Endometrium (tissue), 2 donors: ENCODE data around the gene CNIH4.
A peak's percentile ranks its signal among the peaks of the same experiment; 100 is the strongest.
"Not testable (repeated sequence)": the region's sequence is repeated elsewhere in the genome, so short reads cannot be mapped to it uniquely, and the experiment has no call there.

Experiments
- FAIRE-seq: peaks from 2 replicates; lab custom pipeline; 2012; peaks lifted over from hg19 to GRCh38; lab: Jason Lieb, UNC
- donor health status: control.
- donor health status: control.

CNIH4 gene

GRCh38 chr1:224402472-224403036, 45.9 kb downstream of the CNIH4 start:
- FAIRE-seq: no peak

- no peak for FAIRE-seq
Measured at GRCh38 chr1:224404916-224405603, 48.4 kb downstream of the CNIH4 start.

- FAIRE-seq: no peak
Measured at GRCh38 chr1:224405604-224405970, 48.9 kb downstream of the CNIH4 start.

GRCh38 chr1:224406216-224406615, 49.5 kb downstream of the CNIH4 start:
- FAIRE-seq: no peak

- FAIRE-seq: no peak
Measured at GRCh38 chr1:224407571-224408293, 51.1 kb downstream of the CNIH4 start.

- FAIRE-seq: no peak
Measured at GRCh38 chr1:224408294-224408590, 51.6 kb downstream of the CNIH4 start.

GRCh38 chr1:224411766-224412165, 55.1 kb downstream of the CNIH4 start:
- no peak for FAIRE-seq

GRCh38 chr1:224420106-224420505, 63.4 kb downstream of the CNIH4 start:
- FAIRE-seq: no peak

GRCh38 chr1:224425279-224425884, 68.7 kb downstream of the CNIH4 start:
- FAIRE-seq: no peak

GRCh38 chr1:224426869-224427268, 70.2 kb downstream of the CNIH4 start:
- peak; percentile 29 for FAIRE-seq

GRCh38 chr1:224427346-224427745, 70.7 kb downstream of the CNIH4 start:
- no peak for FAIRE-seq

GRCh38 chr1:224428713-224429112, 72.0 kb downstream of the CNIH4 start:
- not testable (repeated sequence) for FAIRE-seq
